Endothelial cell of umbilical vein (primary cell): ENCODE measurements around the gene TRAPPC14. TPM values are rescaled to one million over a fixed set of nuclear protein-coding genes. Genes with fewer than 3 reads are reported as not detected.

Experiments
- BruUV-seq: library from RNA; stranded (reverse); fragments of 400-500 nt; replicated peaks from 2 replicates; lab custom pipeline; 2021; lab: Mats Ljungman, UMichigan
- CTCF ChIA-PET: fragments of 300-600, 350-600 bp; sonication (Branson Sonifier 250); formaldehyde crosslinking; loops from one replicate; lab custom pipeline; 2021; ENCODE audit warnings: antibody characterized with exemption, inconsistent platforms; lab: Charles Lee
- POLR2A ChIA-PET: fragments of 300-600, 350-600 bp; sonication (Branson Sonifier 250); formaldehyde crosslinking; loops from one replicate; lab custom pipeline; 2021; ENCODE audit warnings: antibody characterized with exemption, inconsistent platforms; lab: Charles Lee
- DNase-seq: peaks from one replicate; pipeline ENCODE4 v3.0.0-alpha.2; 2011; ENCODE audit warnings: low read depth, low spot score
- FAIRE-seq: peaks from 2 replicates; lab custom pipeline; 2011; peaks lifted over from hg19 to GRCh38; lab: Jason Lieb, UNC
- H2AFZ ChIP-seq: 2 replicates; pipeline ENCODE4 v1.6.0; 2012; ENCODE audit warnings: low read depth, low read length, control low read depth, inconsistent platforms
- H3K27ac ChIP-seq: 2 replicates; pipeline ENCODE4 v1.5.1; 2011; ENCODE audit warnings: low read depth, mild to moderate bottlenecking, control low read depth, low read length, moderate library complexity; ENCODE audit not compliant: insufficient read depth
- H3K27me3 ChIP-seq, 2 experiments: 2 replicates each; pipeline versions ENCODE4 v1.6.0 to v1.6.1; 2011; ENCODE audit warnings: low read length in 2 of 2, mixed read lengths in 1 of 2; ENCODE audit not compliant: control insufficient read depth in 2 of 2, insufficient read depth in 2 of 2
- H3K36me3 ChIP-seq, 2 experiments: 2 replicates in 1 of 2; 3 replicates in 1 of 2; pipeline ENCODE4 v1.5.1; 2011; ENCODE audit warnings: low read length in 2 of 2, mild to moderate bottlenecking in 1 of 2, moderate library complexity in 1 of 2; ENCODE audit not compliant: control insufficient read depth in 2 of 2, insufficient read depth in 2 of 2; ENCODE audit errors: extremely low read depth in 1 of 2
- H3K4me1 ChIP-seq: 3 replicates; pipeline ENCODE4 v1.5.1; 2011; ENCODE audit warnings: mild to moderate bottlenecking, low read length; ENCODE audit not compliant: control insufficient read depth, insufficient read depth; ENCODE audit errors: extremely low read depth
- H3K4me2 ChIP-seq: 2 replicates; pipeline ENCODE4 v1.6.1; 2011; ENCODE audit warnings: low read length, control low read depth, mixed read lengths; ENCODE audit not compliant: insufficient read depth
- H3K4me3 ChIP-seq, 3 experiments: fragments of 200-600 bp in 1 of 3; sonication (generic), shearing (Covaris generic) in 1 of 3; replicated peaks in 1 of 3; 2 replicates each; pipeline ENCODE4 v1.5.1; 2011 to 2016; ENCODE audit warnings: control low read depth in 3 of 3, low read length in 3 of 3, mild to moderate bottlenecking in 2 of 3, inconsistent platforms in 1 of 3, low read depth in 1 of 3, moderate library complexity in 1 of 3; ENCODE audit not compliant: insufficient read depth in 1 of 3
- H3K79me2 ChIP-seq: 2 replicates; pipeline ENCODE4 v1.6.0; 2012; ENCODE audit warnings: low read length, inconsistent platforms; ENCODE audit not compliant: control insufficient read depth, insufficient read depth
- H3K9ac ChIP-seq: replicated peaks from 2 replicates; pipeline ENCODE3; 2011; ENCODE audit warnings: low read length, control low read depth; ENCODE audit not compliant: insufficient read depth; ENCODE audit errors: extremely low read depth
- H3K9me1 ChIP-seq: replicated peaks from 3 replicates; pipeline ENCODE4 v1.6.0; 2011; ENCODE audit warnings: mild to moderate bottlenecking, low read length; ENCODE audit not compliant: control insufficient read depth, insufficient read depth; ENCODE audit errors: extremely low read depth
- H3K9me3 ChIP-seq: replicated peaks from 2 replicates; pipeline ENCODE4 v1.5.1; 2012; ENCODE audit warnings: low read length, inconsistent platforms; ENCODE audit not compliant: control insufficient read depth, insufficient read depth
- H4K20me1 ChIP-seq: replicated peaks from 2 replicates; pipeline ENCODE3; 2011; ENCODE audit warnings: mild to moderate bottlenecking, low read length; ENCODE audit not compliant: control insufficient read depth, insufficient read depth; ENCODE audit errors: extremely low read depth
- EZH2 ChIP-seq: IDR thresholded peaks from 2 replicates; pipeline ENCODE4 v1.6.1; 2012; ENCODE audit warnings: borderline replicate concordance, low read depth, mild to moderate bottlenecking, moderate library complexity, low read length, inconsistent platforms; ENCODE audit not compliant: severe bottlenecking
- FOS ChIP-seq: IDR thresholded peaks from 2 replicates; pipeline ENCODE4 v1.6.1; 2011; ENCODE audit warnings: mild to moderate bottlenecking, low read length, moderate library complexity, borderline replicate concordance; ENCODE audit not compliant: insufficient read depth
- GATA2 ChIP-seq: IDR thresholded peaks from 2 replicates; pipeline ENCODE4 v1.7.0; 2011; ENCODE audit warnings: low read depth, mild to moderate bottlenecking, moderate library complexity, mixed read lengths, low read length; ENCODE audit not compliant: insufficient read length, insufficient read depth
- JUN ChIP-seq: IDR thresholded peaks from 2 replicates; pipeline ENCODE4 v1.6.1; 2011; ENCODE audit warnings: borderline replicate concordance, low read depth; ENCODE audit not compliant: insufficient read length, insufficient read depth
- MYC ChIP-seq: IDR thresholded peaks from one replicate; pipeline ENCODE4 v1.6.1; 2011; ENCODE audit warnings: mild to moderate bottlenecking, low read depth, low read length
- POLR2A ChIP-seq: IDR thresholded peaks from 2 replicates; pipeline ENCODE4 v1.6.1; 2012; ENCODE audit warnings: low read depth, mild to moderate bottlenecking, control low read depth, low read length
- POLR2AphosphoS5 ChIP-seq: IDR thresholded peaks from 2 replicates; pipeline ENCODE4 v1.6.1; 2012; ENCODE audit warnings: low read depth, mild to moderate bottlenecking, control low read depth, low read length, moderate library complexity; ENCODE audit not compliant: insufficient read depth
- dilution Hi-C: fragments of 300-500 bp; cut with MboI; formaldehyde crosslinking; loops from one replicate; pipeline ENCODE4 v1.15.0; 2019; ENCODE audit warnings: low sequenced_read_pairs; ENCODE audit not compliant: extremely low pct_ligation_motif_present
- intact Hi-C: fragments of 100-400 bp; cut with micrococcal nuclease; formaldehyde crosslinking; loops from one replicate; pipeline ENCODE4 v1.10.0; 2022
- polyA plus RNA-seq, 4 experiments: library from polyadenylated mRNA; depleted of rRNA in 3 of 4; stranded (reverse) in 3 of 4; unstranded in 1 of 4; fragments of >200 nt; gene quantifications; 2 replicates each; pipeline versions ENCODE4 v1.2.1 to v1.2.3, GENCODE V29; 2011 to 2012; ENCODE audit warnings: missing spikeins in 1 of 4
- total RNA-seq: library from RNA; stranded (reverse); gene quantifications from 2 replicates; pipeline ENCODE4 v1.2.3, GENCODE V29; 2021
- TF ChIP-seq, protein P1 (sequence below): IDR thresholded peaks from 2 replicates; pipeline ENCODE4 v1.6.1; 2011; ENCODE audit not compliant: insufficient read depth, insufficient read length
- TF ChIP-seq, protein P2 (sequence below), 2 donors: IDR thresholded peaks; 1 replicate in 1 of 2; 2 replicates in 1 of 2; pipeline ENCODE4 v1.5.1; 2011; ENCODE audit warnings: low read length in 2 of 2, mild to moderate bottlenecking in 2 of 2, moderate library complexity in 2 of 2, control low read depth in 1 of 2, inconsistent platforms in 1 of 2, low read depth in 1 of 2; ENCODE audit not compliant: insufficient read depth in 1 of 2; ENCODE audit errors: extremely low read depth in 1 of 2

TRAPPC14 gene
- total and polyA plus RNA-seq, 2 donors (not counting 3 experiments of a cell fraction or from before 2014, with no cell fraction given) = 13.3 to 23.0 TPM

DNA sequence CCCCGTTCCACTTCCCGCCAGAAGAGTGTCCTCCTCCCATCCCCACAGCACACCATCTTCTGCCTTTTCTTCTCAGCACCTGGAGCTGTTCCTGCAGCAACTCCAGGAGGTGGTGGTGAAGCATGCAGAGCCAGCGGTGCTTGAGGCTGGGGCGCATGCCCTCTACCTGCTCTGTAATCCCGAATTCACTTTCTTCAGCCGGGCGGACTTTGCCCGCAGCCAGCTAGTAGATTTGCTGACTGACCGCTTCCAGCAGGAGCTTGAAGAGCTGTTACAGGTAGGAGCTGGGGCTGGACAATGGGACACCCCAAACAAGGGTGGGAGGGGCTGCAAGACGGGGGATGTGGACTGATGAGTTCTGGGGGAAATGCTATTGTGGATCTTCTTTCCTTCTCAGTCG is 42.2 kb upstream of the TRAPPC14 start:
- Histone ChIP-seq H3K27ac (no peak overlapping the region), H3K4me2 (no peak overlapping the region), H2AFZ (no peak overlapping the region), H3K4me3 (no peak overlapping the region), H3K36me3 (no peaks in the 10 kb centered on the region), H3K9me1 (no peaks in the 10 kb centered on the region), H3K9me3 (no peaks in the 10 kb centered on the region), H4K20me1 (no peaks in the 10 kb centered on the region), H3K27me3 (peaks cover 11 to 19% of the 10 kb centered on the region in 2 experiments), H3K4me1 (no peaks in the 10 kb centered on the region), H3K79me2 (no peaks in the 10 kb centered on the region), H3K9ac (no peak overlapping the region)
- dilution Hi-C loops (no loop called here), intact Hi-C loops (no loop called here)
- no peak for FAIRE-seq
- TF ChIP-seq GATA2 (no peak), EZH2 (no peak)
- TF ChIP-seq, protein P1, sequence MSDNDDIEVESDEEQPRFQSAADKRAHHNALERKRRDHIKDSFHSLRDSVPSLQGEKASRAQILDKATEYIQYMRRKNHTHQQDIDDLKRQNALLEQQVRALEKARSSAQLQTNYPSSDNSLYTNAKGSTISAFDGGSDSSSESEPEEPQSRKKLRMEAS = no peak
- ChIA-PET POLR2A (no interaction called here), CTCF (interaction anchor here (1.4 to 1.8 kb wide), 3 partner anchors 11 to 68 kb away, joined by 3 to 4 read pairs (median 3); no protein-coding TSS in a partner anchor)
- no peak for DNase-seq
- BruUV-seq = no TSS peak

DNA sequence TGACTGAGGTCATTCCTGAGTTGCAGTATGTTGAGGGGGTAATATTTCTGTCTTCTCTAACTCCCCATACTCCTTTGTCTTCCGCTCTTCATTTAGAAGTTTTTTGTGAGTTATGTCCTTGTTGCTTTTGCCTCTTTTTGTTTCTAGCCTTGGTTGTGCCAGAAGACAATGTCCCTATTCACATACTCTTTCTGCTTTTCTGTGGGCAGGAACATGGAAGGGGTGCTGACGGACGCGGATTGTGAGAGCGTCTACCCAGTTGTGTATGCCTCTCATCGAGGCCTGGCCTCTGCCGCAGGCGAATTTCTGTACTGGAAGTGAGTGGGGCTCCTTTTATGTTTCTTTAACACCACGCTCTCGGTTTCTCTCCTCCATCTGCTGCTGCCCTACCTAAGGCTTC is 39.7 kb upstream of the TRAPPC14 start:
- TF ChIP-seq GATA2 (no peak), JUN (no peak), EZH2 (no peak), FOS (no peak), POLR2AphosphoS5 (no peak), MYC (no peak), POLR2A (no peak)
- TF ChIP-seq, protein P2, sequence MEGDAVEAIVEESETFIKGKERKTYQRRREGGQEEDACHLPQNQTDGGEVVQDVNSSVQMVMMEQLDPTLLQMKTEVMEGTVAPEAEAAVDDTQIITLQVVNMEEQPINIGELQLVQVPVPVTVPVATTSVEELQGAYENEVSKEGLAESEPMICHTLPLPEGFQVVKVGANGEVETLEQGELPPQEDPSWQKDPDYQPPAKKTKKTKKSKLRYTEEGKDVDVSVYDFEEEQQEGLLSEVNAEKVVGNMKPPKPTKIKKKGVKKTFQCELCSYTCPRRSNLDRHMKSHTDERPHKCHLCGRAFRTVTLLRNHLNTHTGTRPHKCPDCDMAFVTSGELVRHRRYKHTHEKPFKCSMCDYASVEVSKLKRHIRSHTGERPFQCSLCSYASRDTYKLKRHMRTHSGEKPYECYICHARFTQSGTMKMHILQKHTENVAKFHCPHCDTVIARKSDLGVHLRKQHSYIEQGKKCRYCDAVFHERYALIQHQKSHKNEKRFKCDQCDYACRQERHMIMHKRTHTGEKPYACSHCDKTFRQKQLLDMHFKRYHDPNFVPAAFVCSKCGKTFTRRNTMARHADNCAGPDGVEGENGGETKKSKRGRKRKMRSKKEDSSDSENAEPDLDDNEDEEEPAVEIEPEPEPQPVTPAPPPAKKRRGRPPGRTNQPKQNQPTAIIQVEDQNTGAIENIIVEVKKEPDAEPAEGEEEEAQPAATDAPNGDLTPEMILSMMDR (IDR thresholded peaks at IDR 0.05; ENCODE audit: extremely low read depth in 1 of 2, insufficient read depth in 1 of 2, low read depth in 1 of 2, low read length in 2 of 2) = no peak
- TF ChIP-seq, protein P1 = no peak
- Histone ChIP-seq H4K20me1 (no peaks in the 10 kb centered on the region), H3K4me3 (no peak overlapping the region), H3K9ac (no peak overlapping the region), H2AFZ (no peak overlapping the region), H3K27ac (no peak overlapping the region), H3K36me3 (no peaks in the 10 kb centered on the region), H3K9me3 (no peaks in the 10 kb centered on the region), H3K9me1 (no peaks in the 10 kb centered on the region), H3K4me2 (no peak overlapping the region), H3K79me2 (no peaks in the 10 kb centered on the region), H3K27me3 (peaks cover 9 to 20% of the 10 kb centered on the region in 2 experiments), H3K4me1 (no peaks in the 10 kb centered on the region)
- no peak for DNase-seq
- no TSS peak for BruUV-seq
- ChIA-PET POLR2A (no interaction called here), CTCF (interaction anchor here (1.0 kb wide), 2 partner anchors 8 kb away, joined by 3 read pairs; no protein-coding TSS in a partner anchor)
- intact Hi-C loops (no loop called here), dilution Hi-C loops (no loop called here)
- no peak for FAIRE-seq
